Colonic mucosa (tissue), 4 donors: ENCODE data around the gene DIRAS1. TPM values are rescaled to one million over a fixed set of nuclear protein-coding genes. Genes with fewer than 3 reads are reported as not detected.

Experiments used
- DNase-seq: peaks from one replicate; pipeline ENCODE4 v3.0.0-alpha.2; 2020
- H3K27ac ChIP-seq: fragments of 200-600 bp; one replicate; pipeline ENCODE4 v1.8.0; 2021
- H3K27me3 ChIP-seq: fragments of 200-600 bp; one replicate; pipeline ENCODE4 v1.8.0; 2021
- H3K36me3 ChIP-seq: fragments of 200-600 bp; one replicate; pipeline ENCODE4 v1.8.0; 2021
- H3K4me1 ChIP-seq: fragments of 200-600 bp; one replicate; pipeline ENCODE4 v1.8.0; 2021; ENCODE audit warnings: mild to moderate bottlenecking
- H3K4me3 ChIP-seq: fragments of 200-600 bp; one replicate; pipeline ENCODE4 v1.8.0; 2021
- H3K9ac ChIP-seq, 2 donors: one replicate each; pipeline ENCODE4 v1.7.0; 2013; ENCODE audit warnings: control low read depth in 2 of 2, low read depth in 2 of 2, low read length in 2 of 2
- H3K9me3 ChIP-seq: fragments of 200-600 bp; one replicate; pipeline ENCODE4 v1.8.0; 2021
- CTCF ChIP-seq: fragments of 200-600 bp; IDR thresholded peaks from one replicate; pipeline ENCODE4 v1.8.0; 2022; ENCODE audit warnings: antibody characterized with exemption, mild to moderate bottlenecking
- intact Hi-C: fragments of 100-400 bp; cut with DNase I; formaldehyde crosslinking; loops from one replicate; pipeline ENCODE4 v1.14.1; 2022
- total RNA-seq, 2 donors: library from RNA; stranded (reverse); fragmentation: NEBNext Ultra II Directional in 1 of 2; extraction: Animal tissue kit (Norgen Biotek cat#: 25700) in 1 of 2; gene quantifications; one replicate each; pipeline ENCODE4 v1.2.1, GENCODE V29; 2021
- donor health status: healthy.
- donor health status: DM: no; HTN: no; CAD: no.
- donor health status: DM: no; HTN: no; CAD: no.

The DIRAS1 gene
- total RNA-seq, 2 donors from 2014 or later, result 0.49 to 1.7 TPM

DNA sequence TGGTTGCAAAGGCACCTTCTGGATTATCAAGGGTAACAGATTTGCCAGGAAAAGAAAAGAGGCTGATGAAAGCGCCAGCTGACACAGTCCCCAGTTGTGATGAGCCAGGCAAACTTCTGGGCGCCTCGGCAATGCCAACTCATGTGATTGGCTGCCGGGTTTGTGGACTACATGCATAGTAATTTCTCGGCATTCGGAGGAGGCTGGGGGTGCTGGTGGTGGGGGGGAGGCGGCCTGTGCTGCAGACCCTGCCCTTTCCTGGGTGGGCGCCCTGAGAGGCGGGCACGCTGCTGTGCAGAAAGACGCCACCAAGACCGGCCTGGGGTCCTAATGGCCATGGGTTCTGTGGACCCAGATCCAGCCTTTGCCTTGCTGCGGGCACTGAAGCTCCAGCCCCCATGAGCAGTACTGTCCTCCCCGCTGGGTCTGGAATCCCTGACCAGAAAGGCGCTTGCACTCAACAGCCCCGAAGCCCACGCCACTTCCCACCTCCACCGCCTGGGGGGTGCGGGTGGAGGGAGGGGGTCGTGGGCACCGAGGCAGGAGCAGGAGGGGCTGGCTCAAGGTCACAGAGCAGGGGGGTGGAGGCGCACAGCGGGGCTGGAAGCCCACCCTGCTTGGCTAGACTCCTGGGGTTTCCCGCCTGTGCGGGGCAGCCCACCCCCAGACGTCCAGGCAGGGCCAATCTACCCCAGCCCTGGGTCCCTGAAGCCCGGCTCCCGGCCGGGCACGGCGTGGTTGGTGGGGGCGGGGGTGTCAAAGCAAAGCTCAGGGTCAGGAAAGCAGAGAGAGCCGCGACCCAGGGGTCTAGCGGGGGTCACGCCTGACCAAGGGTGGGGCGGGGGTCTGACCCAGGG is 1.0 kb downstream of the DIRAS1 start:
- H3K27me3 ChIP-seq, result peaks cover 24% of the 10 kb centered on the region
- no peaks in the 10 kb centered on the region for H3K36me3 ChIP-seq
- H3K4me3 ChIP-seq, result no peak overlapping the region
- no peak for DNase-seq
- no peaks in the 10 kb centered on the region for H3K4me1 ChIP-seq
- TF ChIP-seq CTCF, result no peak
- H3K9me3 ChIP-seq, result no peaks in the 10 kb centered on the region
- intact Hi-C loops, result no loop called here
- H3K27ac ChIP-seq, result no peak overlapping the region
- H3K9ac ChIP-seq, result no peak overlapping the region

DNA sequence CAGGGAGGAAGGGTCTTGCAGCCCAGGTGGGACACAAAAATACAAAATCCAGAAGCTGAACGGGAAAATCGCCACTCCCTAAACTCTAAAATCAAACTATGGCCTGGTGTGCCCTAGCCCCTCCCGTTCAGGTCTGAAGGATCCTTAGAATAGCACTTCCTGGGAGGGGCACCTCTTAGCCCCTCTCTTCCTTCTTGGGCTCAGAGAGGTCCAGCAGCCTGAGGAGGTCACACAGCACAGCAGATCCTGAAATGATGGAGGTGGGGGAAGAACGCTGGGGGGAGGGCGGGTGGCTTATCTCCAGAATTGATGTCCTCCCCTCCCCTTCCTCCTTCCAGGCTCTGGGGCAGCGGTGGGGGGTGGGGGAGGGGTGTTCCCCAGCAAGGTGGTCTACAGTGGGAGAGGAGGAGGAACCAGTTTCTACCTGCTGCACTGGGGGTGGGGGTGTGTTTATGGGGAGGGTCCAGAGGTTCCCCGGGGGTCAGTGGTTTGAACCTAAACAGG is 1.9 kb downstream of the DIRAS1 start:
- H3K9me3 ChIP-seq, result no peaks in the 10 kb centered on the region
- TF ChIP-seq CTCF, result no peak
- peaks cover 24% of the 10 kb centered on the region for H3K27me3 ChIP-seq
- no peaks in the 10 kb centered on the region for H3K36me3 ChIP-seq
- H3K4me3 ChIP-seq, result no peak overlapping the region
- no peaks in the 10 kb centered on the region for H3K4me1 ChIP-seq
- no peak overlapping the region for H3K27ac ChIP-seq
- no peak overlapping the region for H3K9ac ChIP-seq
- no peak for DNase-seq
- intact Hi-C loops, result no loop called here

- TF ChIP-seq CTCF, result no peak
- intact Hi-C loops, result no loop called here
- H3K36me3 ChIP-seq, result no peaks in the 10 kb centered on the region
- no peak overlapping the region for H3K27ac ChIP-seq
- H3K9ac ChIP-seq, result no peak overlapping the region
- no peak for DNase-seq
- peaks cover 24% of the 10 kb centered on the region for H3K27me3 ChIP-seq
- H3K9me3 ChIP-seq, result no peaks in the 10 kb centered on the region
- H3K4me1 ChIP-seq, result no peaks in the 10 kb centered on the region
- H3K4me3 ChIP-seq, result no peak overlapping the region
Observed at GRCh38 chr19:2717638-2718541, 3.3 kb downstream of the DIRAS1 start.

DNA sequence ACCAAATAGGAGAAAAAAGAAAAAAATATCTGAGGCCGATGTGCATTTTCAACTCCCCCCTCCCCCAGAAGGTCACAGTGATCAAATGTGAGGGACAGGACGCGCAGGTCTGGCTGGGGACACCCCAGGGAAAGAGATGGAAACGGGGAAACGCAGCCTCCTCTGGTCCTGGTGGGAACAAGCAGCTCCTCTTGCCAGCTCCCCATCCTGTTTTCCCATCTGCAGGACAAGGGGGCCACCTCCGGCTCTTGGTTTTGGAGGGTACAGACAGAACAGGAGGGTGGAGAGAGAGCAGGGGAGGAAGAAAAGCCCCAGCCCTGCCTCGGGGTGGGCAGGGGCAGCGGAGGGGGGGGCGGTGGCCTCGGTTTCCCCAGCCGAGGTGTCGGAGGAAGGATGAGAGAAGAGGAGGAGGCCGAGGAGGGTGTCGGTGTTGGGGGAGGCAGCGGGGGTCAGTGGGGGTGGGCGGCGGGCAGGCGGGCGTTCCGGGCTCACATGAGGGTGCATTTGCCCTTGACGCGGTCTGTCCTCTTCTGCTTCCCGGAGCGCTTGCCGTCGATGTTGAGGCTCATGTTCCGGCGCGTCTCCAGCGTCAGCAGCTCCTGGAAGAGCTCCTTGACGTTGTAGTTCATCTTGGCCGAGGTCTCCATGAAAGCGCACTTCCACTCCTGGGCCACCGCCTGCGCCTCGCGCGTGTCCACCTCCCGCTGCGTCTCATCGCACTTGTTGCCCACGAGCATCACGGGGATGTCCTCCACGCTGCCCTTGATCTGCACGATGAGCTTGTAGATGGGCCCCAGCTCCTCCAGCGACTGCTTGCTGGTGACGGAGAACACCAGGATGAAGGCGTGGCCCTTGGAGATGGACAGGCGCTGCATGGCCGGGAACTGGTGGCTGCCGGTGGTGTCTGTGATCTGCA is 4.2 kb downstream of the DIRAS1 start:
- H3K4me1 ChIP-seq, result no peaks in the 10 kb centered on the region
- H3K4me3 ChIP-seq, result no peak overlapping the region
- DNase-seq, result no peak
- TF ChIP-seq CTCF, result no peak
- peaks cover 19% of the 10 kb centered on the region for H3K27me3 ChIP-seq
- intact Hi-C loops, result no loop called here
- H3K9me3 ChIP-seq, result no peaks in the 10 kb centered on the region
- H3K36me3 ChIP-seq, result no peaks in the 10 kb centered on the region
- no peak overlapping the region for H3K27ac ChIP-seq
- no peak overlapping the region for H3K9ac ChIP-seq

DNA sequence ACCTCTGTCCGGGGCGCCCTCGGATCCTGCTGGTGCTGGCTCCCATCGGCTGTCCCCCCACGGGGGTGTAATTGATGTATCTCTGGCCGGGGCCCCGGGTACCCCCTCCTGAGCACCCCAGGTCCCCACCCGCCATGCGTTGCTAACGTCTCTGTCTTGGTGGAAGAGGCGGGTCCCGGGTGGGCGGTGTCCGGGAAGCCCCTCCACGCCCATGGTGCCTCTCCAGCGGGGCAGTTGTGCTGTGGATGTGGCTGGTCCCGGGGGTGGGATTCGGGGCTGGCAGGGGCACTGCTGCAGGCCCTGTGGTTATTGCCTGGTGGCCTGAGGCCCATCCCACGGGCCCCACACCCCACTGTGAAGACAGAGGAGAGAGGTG is 4.9 kb downstream of the DIRAS1 start:
- no peaks in the 10 kb centered on the region for H3K36me3 ChIP-seq
- no peak overlapping the region for H3K9ac ChIP-seq
- no peak overlapping the region for H3K4me3 ChIP-seq
- intact Hi-C loops, result no loop called here
- DNase-seq, result no peak
- no peaks in the 10 kb centered on the region for H3K4me1 ChIP-seq
- H3K9me3 ChIP-seq, result no peaks in the 10 kb centered on the region
- no peak overlapping the region for H3K27ac ChIP-seq
- peaks cover 12% of the 10 kb centered on the region for H3K27me3 ChIP-seq
- no peak for TF ChIP-seq CTCF
